Activated CD4-positive, CD25-positive, alpha-beta regulatory T cell treated with anti-CD3 and anti-CD28 coated beads, Interleukin-2, amount 50 U/mL, for 72 hours (primary cell): Measurements from ENCODE around the gene WFS1.

Source experiments
- DNase-seq: peaks from one replicate; pipeline ENCODE4 v3.0.0; 2021

WFS1 gene, protein sequence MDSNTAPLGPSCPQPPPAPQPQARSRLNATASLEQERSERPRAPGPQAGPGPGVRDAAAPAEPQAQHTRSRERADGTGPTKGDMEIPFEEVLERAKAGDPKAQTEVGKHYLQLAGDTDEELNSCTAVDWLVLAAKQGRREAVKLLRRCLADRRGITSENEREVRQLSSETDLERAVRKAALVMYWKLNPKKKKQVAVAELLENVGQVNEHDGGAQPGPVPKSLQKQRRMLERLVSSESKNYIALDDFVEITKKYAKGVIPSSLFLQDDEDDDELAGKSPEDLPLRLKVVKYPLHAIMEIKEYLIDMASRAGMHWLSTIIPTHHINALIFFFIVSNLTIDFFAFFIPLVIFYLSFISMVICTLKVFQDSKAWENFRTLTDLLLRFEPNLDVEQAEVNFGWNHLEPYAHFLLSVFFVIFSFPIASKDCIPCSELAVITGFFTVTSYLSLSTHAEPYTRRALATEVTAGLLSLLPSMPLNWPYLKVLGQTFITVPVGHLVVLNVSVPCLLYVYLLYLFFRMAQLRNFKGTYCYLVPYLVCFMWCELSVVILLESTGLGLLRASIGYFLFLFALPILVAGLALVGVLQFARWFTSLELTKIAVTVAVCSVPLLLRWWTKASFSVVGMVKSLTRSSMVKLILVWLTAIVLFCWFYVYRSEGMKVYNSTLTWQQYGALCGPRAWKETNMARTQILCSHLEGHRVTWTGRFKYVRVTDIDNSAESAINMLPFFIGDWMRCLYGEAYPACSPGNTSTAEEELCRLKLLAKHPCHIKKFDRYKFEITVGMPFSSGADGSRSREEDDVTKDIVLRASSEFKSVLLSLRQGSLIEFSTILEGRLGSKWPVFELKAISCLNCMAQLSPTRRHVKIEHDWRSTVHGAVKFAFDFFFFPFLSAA

DNA sequence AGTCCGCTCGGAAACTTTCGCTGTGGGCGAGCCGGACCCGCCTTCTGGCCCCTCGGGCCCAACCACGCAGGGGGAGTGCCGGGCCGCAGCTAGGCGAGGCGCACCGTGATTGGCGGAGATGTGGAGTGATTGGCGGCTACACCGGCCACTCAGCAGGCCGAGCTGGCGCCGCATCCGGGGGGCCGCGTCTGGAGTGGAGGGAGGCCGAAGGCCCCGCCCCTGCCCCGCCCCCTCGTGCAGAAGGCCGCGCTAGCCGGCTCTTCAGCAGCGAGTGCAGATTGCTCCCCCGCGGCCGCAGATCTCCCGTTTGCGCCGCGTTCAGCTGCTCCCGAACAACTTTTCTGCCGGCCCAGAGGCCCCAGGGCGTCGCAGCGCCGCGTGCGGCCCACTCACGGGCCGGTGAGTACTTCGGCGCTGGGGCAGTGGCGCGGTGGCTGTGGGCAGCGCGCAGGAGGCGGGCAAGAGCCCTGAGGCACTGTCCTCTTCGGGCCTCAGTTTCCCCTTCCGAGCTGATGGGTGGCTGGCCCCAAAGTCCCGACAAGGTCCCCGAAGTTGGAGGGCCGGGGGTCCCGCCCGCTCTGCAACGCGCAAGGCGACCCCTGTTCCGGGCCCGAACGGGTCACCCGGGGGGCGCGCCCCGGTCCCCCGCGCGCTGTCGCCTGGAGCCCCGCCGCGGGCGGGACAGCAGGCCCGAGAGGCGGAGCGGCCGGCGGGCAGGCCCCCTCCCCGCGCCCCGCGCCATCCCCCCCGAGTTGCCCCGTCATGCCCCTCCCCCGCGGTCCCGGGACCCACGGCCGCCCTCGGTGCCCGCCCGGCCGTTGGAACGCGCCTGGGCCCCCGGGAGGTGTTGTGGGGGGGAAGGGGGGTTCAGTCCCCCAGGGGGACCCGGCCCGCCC, at the start of gene WFS1:
Gene WFS1, plus strand, starts transcription at position 235 of the 896 bp plus-strand sequence. CDS start 7,606 bp downstream, outside the sequence.
- DNase-seq, result peak; percentile 98

DNA sequence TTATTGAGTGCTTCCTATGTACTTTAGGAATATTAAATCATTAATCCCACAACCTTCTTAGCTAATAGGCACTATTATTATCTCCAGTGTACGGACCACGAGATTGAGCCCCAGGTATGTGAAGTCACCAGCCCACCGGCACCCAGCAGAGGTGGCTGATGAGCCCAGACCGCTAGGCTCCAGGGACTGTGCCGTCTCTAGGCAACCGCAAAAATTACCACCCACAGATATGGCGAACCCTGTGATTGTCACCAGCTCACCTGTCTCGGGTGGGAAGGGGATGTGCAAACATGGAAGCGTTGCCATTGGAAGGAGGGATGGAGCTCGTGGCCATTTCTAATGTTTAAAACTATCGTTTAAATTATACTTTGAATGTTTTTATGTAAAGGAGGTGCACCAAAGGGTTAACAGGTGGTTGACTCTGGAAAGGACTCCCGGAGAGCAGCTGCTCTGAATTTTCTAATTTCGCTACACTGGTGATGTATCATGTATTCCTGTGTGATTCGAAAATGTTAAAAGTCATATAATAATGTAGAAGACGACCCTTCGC, 48.3 kb upstream of the WFS1 start:
- DNase-seq, result no peak

DNA sequence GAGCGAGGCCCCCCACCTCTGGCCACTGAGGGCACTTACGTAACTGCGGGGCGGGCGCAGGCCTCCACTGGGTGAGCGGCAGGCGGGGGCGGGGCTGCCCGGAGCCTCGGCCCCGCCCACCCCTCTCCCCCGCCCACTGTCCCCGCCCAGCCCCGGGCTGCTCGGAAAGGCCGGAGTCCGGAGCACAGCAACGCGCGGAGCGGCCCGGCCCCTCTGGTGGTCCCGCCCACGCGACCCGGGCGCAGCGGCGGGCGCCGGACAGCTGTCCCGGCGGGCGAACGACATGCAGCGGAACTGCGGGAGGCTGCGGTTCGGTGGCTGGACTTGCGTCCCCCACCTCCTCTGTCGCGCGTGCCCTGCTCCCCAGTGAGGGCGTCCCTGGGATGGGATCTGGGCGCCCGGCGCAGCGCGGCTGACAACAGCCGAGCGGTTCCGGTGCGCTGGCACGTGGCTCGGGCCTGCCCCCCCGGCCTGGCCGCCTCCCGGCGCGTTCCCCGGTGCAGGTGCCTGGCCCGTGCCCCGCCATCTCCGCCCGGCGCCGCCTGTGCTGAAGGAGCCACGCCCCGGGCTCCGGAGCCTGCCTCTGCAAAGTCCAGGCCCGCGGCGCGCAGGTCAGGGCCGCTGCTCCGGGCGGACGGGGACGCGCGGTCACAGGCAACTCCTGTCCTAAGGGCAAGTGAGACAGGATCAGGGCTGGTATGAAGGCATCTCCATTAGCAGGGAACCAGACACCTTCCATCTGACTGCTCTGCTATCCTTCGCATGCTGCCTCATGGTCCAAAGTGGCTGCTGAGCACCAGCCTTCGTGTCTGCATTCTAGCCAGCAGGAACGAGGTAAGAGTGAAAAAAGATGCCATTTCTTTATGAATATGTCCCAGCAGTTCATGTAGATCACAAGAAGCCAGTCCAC, 47.5 kb upstream of the WFS1 start:
- DNase-seq, result no peak

DNA sequence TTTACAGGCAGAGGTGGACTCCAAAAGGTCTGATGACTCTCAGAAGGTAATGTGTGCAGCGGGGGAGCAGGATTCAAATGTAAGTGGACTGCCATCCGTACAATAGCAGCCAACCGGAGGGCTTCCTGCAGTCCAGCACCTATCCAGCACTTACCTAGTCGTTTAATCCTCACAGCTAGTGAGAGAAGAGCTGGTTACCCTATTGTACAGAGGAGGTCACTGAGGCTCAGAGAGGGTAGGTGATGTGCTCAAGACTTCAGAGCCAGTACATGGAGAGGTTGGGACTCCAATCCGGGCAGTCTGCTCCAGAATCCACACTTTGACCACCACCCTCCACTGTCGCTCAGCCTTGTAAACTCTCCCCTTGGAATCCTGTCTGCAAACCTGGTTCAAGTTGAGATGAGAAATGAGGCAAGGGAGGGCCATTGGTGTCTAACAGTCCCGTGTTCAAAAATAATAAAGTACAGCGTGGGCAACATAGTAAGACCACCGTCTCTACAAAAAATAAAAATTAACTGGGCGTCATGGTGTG, 46.8 kb upstream of the WFS1 start:
- DNase-seq, result no peak

DNA sequence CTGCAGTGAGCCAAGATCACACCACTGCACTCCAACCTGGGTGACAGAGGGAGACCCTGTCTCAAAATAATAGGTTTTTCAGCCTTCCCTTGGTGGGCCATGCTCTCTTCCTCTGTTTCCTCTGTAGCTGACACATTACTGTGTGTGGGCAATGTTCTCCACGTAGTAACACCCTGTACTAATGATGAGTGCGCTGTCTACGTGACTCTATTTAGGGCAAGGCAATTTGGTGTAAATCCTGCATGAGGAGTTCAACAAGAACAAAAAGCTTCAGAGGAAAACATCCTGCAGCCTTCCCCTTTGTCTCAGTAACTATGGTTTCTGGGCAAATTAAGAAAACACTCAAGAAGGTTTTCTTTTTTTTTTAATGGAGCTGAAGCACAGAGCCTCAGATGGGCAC, 44.9 kb upstream of the WFS1 start:
- DNase-seq, result no peak

DNA sequence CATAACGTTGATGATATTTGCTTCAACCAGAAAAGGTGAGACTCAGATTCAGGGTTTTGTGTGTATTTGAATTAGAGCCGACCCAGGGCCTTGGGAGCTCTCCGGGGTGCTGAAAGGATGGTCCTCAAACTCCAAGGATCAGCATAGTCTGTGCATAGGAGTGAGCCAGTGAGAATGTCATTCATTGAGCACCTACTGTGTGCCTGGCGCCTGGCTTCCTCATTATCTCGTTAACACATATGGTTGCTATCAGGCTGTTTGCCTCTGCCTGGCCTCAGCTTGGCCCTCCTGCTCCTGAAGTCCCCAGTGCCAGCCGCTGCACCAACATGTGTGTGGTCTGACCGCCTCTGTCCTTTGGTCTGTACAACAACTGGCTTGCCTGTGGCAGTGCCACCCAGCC, 44.2 kb upstream of the WFS1 start:
- DNase-seq, result no peak

DNA sequence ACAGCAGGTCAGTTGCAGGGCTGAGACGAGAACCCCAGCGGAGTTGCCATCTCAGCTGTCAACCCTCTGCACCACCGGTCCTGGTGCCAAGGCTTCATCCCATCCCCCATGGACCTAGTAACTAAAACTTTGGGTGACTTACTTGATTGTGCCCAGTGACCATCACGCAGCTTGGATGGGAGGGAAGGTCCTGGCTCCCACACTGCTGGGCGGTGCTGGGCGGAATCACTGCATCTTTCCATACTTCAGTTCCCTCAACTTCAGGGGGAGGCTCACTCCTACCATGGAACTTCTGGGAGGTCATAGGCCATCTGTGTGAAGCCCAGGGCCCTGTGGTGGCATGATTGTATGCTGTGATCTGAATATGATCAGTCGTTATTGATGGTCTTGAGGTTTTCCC, 43.1 kb upstream of the WFS1 start:
- no peak for DNase-seq

DNA sequence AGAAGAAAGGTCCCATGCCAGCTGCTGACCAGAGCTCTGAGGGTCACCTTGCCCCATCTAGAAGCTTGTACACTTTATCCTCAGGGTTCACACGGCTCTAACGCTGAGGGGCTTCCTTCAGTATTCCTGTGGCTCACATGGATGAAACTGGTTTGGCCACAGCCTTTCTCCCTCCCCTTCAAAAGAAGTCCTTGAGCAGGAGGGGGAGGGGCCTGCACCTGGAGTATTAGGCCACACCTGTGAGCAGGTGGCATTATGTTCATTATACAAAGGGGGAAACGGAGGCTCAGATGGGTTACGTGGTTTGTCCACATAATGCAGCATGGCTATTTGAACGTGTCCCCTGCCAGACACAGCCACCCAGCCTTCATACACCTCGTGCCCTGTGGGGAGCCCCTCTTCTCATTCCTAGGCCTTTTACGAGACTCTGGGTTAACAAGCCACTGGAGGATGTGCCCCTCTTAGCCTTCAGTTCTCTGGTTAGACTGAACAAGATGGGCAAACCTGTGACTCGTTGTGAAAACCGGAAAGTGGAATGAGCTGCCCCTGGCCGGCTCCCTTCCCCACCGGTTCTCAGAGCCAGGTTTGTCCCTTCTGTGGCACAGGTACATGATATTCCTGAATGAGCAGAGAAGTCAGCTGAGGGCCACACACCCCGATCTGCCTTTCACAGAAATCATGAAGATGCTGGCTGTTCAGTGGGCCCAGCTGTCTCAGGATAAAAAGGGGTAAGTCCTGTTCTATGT, 42.1 kb upstream of the WFS1 start:
- no peak for DNase-seq

DNA sequence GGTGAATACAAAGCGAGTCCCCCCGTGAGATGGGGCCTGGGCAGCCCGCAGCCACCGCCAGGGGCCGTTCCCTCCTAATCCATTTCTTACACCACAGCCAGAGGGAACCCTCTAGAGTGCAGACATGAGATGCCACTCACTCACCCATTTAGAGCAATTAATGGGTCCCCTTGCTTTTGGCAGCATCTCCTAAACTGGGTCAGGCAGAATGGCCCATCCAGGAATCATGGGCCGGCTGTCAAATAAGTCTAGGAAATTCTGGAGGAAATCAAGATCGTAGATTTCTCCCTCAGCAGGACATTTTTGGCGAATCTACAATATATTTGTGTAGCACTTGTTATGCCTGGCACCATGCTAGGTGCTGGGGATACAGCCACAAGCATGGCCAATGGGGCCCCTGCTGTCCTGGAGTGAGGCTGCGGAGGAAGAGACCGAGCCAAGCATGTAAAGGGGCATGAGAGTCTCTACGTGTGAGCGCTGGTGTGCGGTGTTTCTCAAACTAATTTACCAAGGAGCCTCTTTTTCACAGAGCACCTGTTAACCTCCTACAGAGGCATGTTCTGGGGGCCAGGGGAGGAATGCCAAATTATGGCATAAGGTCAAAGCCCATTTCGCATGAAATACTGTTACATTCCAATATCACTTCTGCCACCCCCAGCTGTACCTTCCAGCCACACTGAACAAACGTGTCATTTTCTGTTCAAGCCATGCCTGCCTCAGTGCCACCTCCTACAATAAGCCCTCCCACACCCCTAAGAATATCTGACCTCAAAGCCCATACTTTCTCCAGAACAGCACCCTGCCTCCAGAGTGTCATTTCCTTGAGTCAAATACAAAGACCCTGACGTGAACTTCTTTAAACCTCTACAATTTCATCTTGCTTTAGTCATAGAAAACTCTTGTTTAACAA, 41.2 kb upstream of the WFS1 start:
- DNase-seq, result no peak

DNA sequence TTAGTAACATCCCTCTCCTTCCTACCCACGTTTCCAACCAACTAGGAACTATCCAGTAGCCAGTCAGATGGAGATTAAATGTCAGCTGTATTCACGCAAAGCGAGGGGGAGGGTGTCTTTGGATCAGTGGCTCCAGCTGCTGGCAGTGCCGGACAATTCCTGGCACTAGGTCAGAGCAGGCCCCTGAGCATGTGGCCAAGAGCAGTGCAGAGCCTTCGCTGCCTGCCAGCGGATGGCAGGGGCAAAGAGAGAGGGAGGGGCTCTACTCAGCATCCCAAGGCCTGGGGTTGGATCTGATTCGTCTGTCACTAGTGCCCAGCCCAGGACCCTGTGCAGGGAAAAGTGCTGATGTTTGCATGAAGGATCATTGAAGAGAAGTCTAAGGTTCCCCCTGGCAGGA, 40.6 kb upstream of the WFS1 start:
- DNase-seq, result no peak

DNA sequence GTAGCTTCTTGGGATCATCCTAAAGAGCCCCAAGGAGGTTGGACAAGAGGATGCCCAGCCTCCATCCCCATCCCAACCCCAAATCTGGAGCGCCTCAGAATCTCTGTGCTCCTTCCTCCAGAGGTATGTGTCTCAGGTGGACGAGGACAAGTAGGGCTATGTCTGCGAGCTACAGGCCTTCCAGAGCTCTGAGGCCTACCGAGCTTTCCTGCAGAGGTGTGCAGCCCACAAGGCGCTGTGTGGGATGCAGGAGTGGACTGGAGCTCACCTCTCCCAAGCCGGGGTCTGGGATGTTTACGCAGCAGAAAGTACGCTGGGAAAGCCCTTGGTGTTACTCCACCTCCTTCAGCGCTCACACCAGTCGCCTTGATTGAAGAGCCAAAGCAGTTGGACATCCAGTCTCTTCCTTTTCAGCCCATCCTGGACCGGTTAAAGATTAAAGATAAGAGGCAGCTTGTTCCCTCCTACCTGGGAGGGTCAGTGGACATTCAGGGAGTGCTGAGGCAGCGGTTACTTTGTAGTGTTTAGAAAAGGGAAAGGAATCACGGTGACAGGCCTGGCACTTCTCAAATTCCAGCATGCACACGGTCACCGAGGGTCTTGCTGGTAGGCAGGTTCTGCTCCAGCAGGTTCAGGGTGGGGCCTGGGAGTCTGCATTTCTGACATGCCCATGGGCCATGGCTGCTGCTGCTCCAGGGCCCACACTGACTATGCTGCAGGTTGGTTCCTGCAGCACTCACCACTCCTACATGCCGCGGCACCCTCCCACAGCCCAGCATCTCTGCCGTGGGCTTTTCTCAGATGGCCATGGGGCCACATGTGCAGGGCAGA, 39.8 kb upstream of the WFS1 start:
- no peak for DNase-seq

DNA sequence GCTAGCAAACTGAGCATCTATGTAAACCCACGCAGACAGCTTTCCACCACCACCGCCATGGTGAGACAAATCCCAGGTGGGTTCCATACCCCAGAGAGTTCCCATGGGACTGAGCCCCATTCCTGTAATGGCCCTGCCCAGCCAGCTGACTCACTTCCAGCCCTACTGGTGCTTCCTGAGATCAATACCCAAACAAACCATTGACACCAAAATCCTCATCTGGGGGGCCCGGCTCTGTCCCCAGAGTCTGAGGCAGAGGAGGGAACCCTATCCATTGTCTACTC, 39.2 kb upstream of the WFS1 start:
- no peak for DNase-seq

DNA sequence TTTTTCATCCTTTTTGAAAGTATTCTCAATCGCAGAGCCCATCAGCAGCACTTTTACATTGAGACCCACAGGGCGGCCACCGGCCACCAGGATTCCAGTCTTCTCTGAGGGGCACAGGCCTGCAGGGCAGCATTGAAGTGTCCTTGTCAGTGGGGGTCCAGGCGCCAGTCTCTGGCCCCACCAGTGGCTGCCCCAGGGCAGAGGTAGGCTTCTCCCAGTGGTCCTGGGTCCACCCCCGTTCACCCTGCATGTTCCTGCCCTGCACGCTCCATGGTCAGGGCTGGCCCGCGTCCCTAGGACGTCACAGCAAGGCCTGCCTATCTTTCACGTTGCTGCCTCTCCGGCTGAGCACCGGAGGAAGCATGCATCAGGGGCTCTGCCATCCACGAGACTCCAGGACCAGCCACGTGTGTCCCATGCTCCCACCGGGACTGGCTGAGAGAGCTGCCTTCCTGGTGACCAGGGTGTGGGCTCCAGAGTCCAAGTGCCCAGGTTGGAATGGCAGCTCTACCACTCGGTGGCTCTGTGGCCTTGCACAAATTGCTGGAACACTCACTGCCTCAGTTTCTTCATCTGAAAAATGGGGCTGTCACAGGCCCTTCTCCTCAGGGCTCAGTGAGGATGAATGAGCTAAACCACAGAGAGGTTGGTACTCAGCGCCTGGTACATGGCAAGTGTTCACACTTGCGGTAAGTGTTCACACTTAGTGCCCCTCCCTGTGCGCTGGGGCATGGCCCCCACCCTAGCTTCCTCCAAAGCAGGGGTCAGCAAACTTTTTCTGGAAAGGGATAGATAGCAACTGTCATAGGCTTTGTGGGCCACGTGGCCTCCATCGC, 38.6 kb upstream of the WFS1 start:
- no peak for DNase-seq

DNA sequence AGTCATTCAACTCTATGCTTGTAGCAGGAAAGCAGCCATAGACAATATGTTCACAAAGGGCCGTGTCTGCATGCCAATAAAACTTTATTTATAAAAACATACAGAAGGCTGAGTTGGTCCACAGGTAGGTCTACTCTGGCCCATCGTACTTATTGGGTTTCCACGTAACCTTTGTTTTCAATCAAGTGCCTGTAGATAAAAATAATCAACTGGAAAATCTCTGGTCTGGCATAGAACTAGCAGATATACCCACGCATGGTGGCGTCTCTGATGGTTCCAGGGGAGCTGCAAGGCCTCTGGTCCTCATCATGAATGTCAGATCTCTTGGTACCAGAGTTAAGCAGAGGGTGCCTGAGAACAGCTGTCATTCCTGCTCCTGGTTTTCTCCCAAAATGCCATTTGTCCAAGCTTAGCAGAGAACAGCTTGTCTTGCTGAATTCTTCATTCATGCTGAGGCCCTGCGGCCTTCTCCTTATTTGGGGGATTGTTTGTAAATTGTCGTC, 37.9 kb upstream of the WFS1 start:
- no peak for DNase-seq

DNA sequence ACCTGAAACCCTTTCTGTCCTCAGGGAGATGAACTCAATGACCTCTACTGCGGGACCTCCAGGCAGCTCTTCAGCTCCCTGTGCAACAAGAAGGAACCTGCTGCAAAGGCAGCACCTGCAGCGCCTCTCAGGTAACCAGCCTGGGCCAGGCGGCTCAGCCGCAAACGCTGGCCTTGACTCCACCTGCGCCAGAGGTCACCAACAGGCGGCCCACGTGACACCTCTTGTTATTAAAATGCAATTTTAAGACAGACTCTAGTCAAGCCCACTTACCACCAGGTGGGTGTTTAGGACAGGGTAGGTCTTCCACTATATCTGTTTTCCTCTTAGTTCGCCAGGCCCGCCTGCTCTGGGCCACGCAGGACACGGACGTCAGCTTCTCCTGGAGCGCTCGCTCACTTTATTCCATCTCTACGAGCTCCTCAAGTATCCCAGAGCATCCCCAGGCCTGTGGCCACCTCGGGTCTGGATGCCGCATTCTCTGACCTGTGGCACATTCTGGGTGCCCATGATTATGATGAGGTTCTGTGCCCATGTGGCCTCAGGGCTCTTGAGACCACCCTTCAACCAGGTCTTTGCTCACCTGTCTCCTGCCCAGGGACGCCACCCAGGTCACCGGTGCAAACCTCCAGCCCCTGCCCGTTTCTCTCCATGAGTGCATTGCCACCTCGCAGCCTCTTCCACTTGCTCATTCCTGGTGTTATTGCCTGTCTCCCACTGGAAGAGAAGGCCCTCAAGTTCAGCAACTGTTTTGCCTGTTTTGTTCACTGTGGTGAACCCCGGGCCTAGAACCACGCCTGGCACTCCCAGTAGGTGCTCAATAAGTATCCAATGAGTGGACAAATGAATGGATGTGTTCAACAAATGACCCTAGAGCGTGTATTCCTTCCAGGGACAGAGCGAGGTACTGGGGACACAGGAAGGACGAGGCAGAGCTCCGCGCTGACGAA, 36.5 kb upstream of the WFS1 start:
- no peak for DNase-seq

DNA sequence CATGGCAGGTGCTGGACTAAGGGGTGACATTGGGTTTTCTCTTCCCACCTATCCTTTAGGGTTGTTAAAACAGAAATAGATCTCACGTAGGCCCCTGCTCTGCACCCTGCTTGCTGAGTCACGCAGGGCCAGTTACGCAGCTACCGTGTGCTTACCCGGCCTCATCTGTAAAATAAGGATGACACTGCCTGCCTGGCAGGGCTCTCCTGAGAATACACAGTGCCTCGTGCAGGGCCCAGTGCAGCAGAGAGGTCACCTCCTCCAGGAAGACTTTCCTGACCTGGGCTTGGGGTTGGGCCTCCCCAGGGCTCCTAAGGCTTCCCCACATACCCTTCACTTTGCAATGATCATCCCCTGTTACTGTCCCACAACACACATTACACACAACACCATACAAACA, 35.7 kb upstream of the WFS1 start:
- no peak for DNase-seq
